ENCODE results near the gene RNASEL. TPM values are rescaled to one million over a fixed set of nuclear protein-coding genes. Genes with fewer than 3 reads are reported as not detected.
"Not testable (repeated sequence)": the region's sequence is repeated elsewhere in the genome, so short reads cannot be mapped to it uniquely, and the experiment has no call there.

Gene RNASEL
- total RNA-seq, 4 donors from 2014 or later = 12.3 to 17.9 (median 15.3) TPM

- H3K9me3 ChIP-seq = no peaks in the 10 kb centered on the region
- H3K4me1 ChIP-seq = peaks cover 6 to 15% of the 10 kb centered on the region in 2 donors
- 81 to 82% methylated on average over 11 of the region's 11 CpGs for WGBS, 2 donors
- no peak for TF ChIP-seq POLR2A (IDR thresholded peaks at IDR 0.05)
- TF ChIP-seq CTCF (IDR thresholded peaks at IDR 0.05) = no peak
- no peaks in the 10 kb centered on the region for H3K36me3 ChIP-seq
- no peak for DNase-seq
- no peak overlapping the region for H3K27ac ChIP-seq
- no peak overlapping the region for H3K4me3 ChIP-seq (replicated peaks in 1 of 3)
- intact Hi-C loops (cut with DNase I) = no loop called here
- H3K27me3 ChIP-seq = no peaks in the 10 kb centered on the region
Measured at GRCh38 chr1:182633657-182634281, 44.7 kb upstream of the RNASEL start.

- intact Hi-C loops (cut with DNase I) = no loop called here
Measured at GRCh38 chr1:182633031-182633430, 44.0 kb upstream of the RNASEL start.

GRCh38 chr1:182632441-182632857 lies 43.4 kb upstream of the RNASEL start:
- H3K27ac ChIP-seq; DNase-seq; intact Hi-C loops (cut with DNase I); H3K4me3 ChIP-seq (replicated peaks in 1 of 3); H3K9me3 ChIP-seq; H3K36me3 ChIP-seq; H3K27me3 ChIP-seq: not testable (repeated sequence)
- 68 to 71% methylated on average over 12 of the region's 12 CpGs for WGBS, 2 donors
- H3K4me1 ChIP-seq = peaks cover 6 to 15% of the 10 kb centered on the region in 2 donors

More at GRCh38 chr1:182633031-182633430, 44.0 kb upstream of the RNASEL start:
- Histone ChIP-seq H3K27me3 (no peaks in the 10 kb centered on the region), H3K36me3 (no peaks in the 10 kb centered on the region), H3K27ac (no peak overlapping the region), H3K4me3 (replicated peaks in 1 of 3) (no peak overlapping the region), H3K9me3 (no peaks in the 10 kb centered on the region), H3K4me1 (peaks cover 6 to 15% of the 10 kb centered on the region in 2 donors)
- no peak for DNase-seq
- TF ChIP-seq POLR2A (IDR thresholded peaks at IDR 0.05) (no peak), CTCF (IDR thresholded peaks at IDR 0.05) (no peak)

GRCh38 chr1:182631954-182632353 lies 42.9 kb upstream of the RNASEL start:
- intact Hi-C loops (cut with DNase I) = no loop called here
- WGBS, 2 donors = 80 to 87% methylated on average over 1 of the region's 1 CpG
- Histone ChIP-seq H3K36me3 (no peaks in the 10 kb centered on the region), H3K9me3 (no peaks in the 10 kb centered on the region), H3K4me3 (replicated peaks in 1 of 3) (no peak overlapping the region), H3K27ac (no peak overlapping the region), H3K4me1 (peaks cover 6 to 15% of the 10 kb centered on the region in 2 donors), H3K27me3 (no peaks in the 10 kb centered on the region)
- TF ChIP-seq POLR2A (IDR thresholded peaks at IDR 0.05) = no peak
- no peak for TF ChIP-seq CTCF (IDR thresholded peaks at IDR 0.05)
- DNase-seq = no peak

GRCh38 chr1:182631053-182631677 lies 42.1 kb upstream of the RNASEL start:
- Histone ChIP-seq H3K36me3 (no peaks in the 10 kb centered on the region), H3K4me1 (peaks cover 12 to 20% of the 10 kb centered on the region in 2 donors), H3K4me3 (replicated peaks in 1 of 3) (no peak overlapping the region), H3K27ac (no peak overlapping the region), H3K9me3 (no peaks in the 10 kb centered on the region), H3K27me3 (no peaks in the 10 kb centered on the region)
- DNase-seq = no peak
- no peak for TF ChIP-seq POLR2A (IDR thresholded peaks at IDR 0.05)
- TF ChIP-seq CTCF (IDR thresholded peaks at IDR 0.05) = no peak
- intact Hi-C loops (cut with DNase I) = no loop called here
